H9 (cell line): ENCODE results near the gene NAB2. TPM values are rescaled to one million over a fixed set of nuclear protein-coding genes. Genes with fewer than 3 reads are reported as not detected.

Experiments
- DNase-seq: peaks from one replicate; pipeline ENCODE4 v3.0.0-alpha.2; 2017
- H2AFZ ChIP-seq: one replicate; pipeline ENCODE4 v1.6.1; 2013; ENCODE audit warnings: mild to moderate bottlenecking, low read length, control low read depth, moderate library complexity
- H2AK5ac ChIP-seq: 2 replicates; pipeline ENCODE4 v1.6.1; 2013; ENCODE audit warnings: low read length, control low read depth, mixed read lengths; ENCODE audit not compliant: insufficient read length
- H2BK120ac ChIP-seq: one replicate; pipeline ENCODE4 v1.6.1; 2013; ENCODE audit warnings: low read depth, mild to moderate bottlenecking, low read length, control low read depth, inconsistent platforms; ENCODE audit not compliant: poor library complexity, severe bottlenecking
- H2BK12ac ChIP-seq: 2 replicates; pipeline ENCODE4 v1.6.1; 2013; ENCODE audit warnings: low read length, control low read depth, mixed read lengths, low read depth; ENCODE audit not compliant: insufficient read length
- H2BK15ac ChIP-seq: 2 replicates; pipeline ENCODE4 v1.6.1; 2013; ENCODE audit warnings: low read depth, low read length, control low read depth
- H2BK20ac ChIP-seq: one replicate; pipeline ENCODE4 v1.6.1; 2013; ENCODE audit warnings: low read depth, mild to moderate bottlenecking, low read length, control low read depth, inconsistent platforms; ENCODE audit not compliant: poor library complexity, severe bottlenecking
- H2BK5ac ChIP-seq: 2 replicates; pipeline ENCODE4 v1.6.1; 2013; ENCODE audit warnings: low read length, control low read depth, mixed read lengths; ENCODE audit not compliant: insufficient read length
- H3K14ac ChIP-seq: 2 replicates; pipeline ENCODE4 v1.6.1; 2013; ENCODE audit warnings: low read length, control low read depth; ENCODE audit not compliant: insufficient read depth
- H3K18ac ChIP-seq: 2 replicates; pipeline ENCODE4 v1.6.1; 2013; ENCODE audit warnings: low read depth, mild to moderate bottlenecking, mixed read lengths, low read length, control low read depth; ENCODE audit not compliant: insufficient read length
- H3K23ac ChIP-seq: 2 replicates; pipeline ENCODE4 v1.6.1; 2013; ENCODE audit warnings: low read length, control low read depth, mixed read lengths, low read depth; ENCODE audit not compliant: insufficient read length
- H3K23me2 ChIP-seq: 2 replicates; pipeline ENCODE4 v1.6.1; 2013; ENCODE audit warnings: low read depth, mild to moderate bottlenecking, mixed read lengths, low read length, control low read depth; ENCODE audit not compliant: insufficient read length, poor library complexity, severe bottlenecking
- H3K27ac ChIP-seq: 2 replicates; pipeline ENCODE4 v1.5.1; 2013; ENCODE audit warnings: low read length, control low read depth, mixed read lengths, low read depth; ENCODE audit not compliant: insufficient read length
- H3K27me3 ChIP-seq: 2 replicates; pipeline ENCODE4 v1.6.1; 2013; ENCODE audit warnings: low read length, control low read depth, inconsistent platforms; ENCODE audit not compliant: insufficient read depth
- H3K4ac ChIP-seq: 2 replicates; pipeline ENCODE4 v1.6.1; 2013; ENCODE audit warnings: low read depth, mild to moderate bottlenecking, control low read depth, inconsistent platforms, low read length, moderate library complexity
- H3K4me1 ChIP-seq: 2 replicates; pipeline ENCODE4 v1.6.1; 2013; ENCODE audit warnings: low read length, control low read depth, inconsistent platforms; ENCODE audit not compliant: insufficient read depth
- H3K4me2 ChIP-seq: 2 replicates; pipeline ENCODE4 v1.6.1; 2013; ENCODE audit warnings: low read length, control low read depth, mixed read lengths; ENCODE audit not compliant: insufficient read length, insufficient read depth
- H3K56ac ChIP-seq: 2 replicates; pipeline ENCODE4 v1.6.1; 2013; ENCODE audit warnings: low read depth, mild to moderate bottlenecking, mixed read lengths, low read length, control low read depth; ENCODE audit not compliant: insufficient read length
- H3K79me1 ChIP-seq: 2 replicates; pipeline ENCODE4 v1.6.1; 2013; ENCODE audit warnings: low read depth, mild to moderate bottlenecking, moderate library complexity, low read length, control low read depth, inconsistent platforms; ENCODE audit not compliant: insufficient read depth, poor library complexity, severe bottlenecking
- H3K79me2 ChIP-seq: 2 replicates; pipeline ENCODE4 v1.6.1; 2013; ENCODE audit warnings: low read length, control low read depth, inconsistent platforms; ENCODE audit not compliant: insufficient read depth
- H3K9ac ChIP-seq: 2 replicates; pipeline ENCODE4 v1.6.1; 2013; ENCODE audit warnings: low read length, control low read depth, mixed read lengths; ENCODE audit not compliant: insufficient read length; ENCODE audit errors: extremely low read depth
- H3K9me3 ChIP-seq: one replicate; pipeline ENCODE4 v1.6.1; 2013; ENCODE audit warnings: low read depth, low read length, inconsistent platforms; ENCODE audit not compliant: control insufficient read depth
- H3T11ph ChIP-seq: one replicate; pipeline ENCODE4 v1.6.1; 2013; ENCODE audit warnings: mild to moderate bottlenecking, low read length, control low read depth, inconsistent platforms
- H4K20me1 ChIP-seq: one replicate; pipeline ENCODE4 v1.6.1; 2013; ENCODE audit not compliant: control insufficient read depth, insufficient read length, insufficient read depth
- H4K5ac ChIP-seq: 2 replicates; pipeline ENCODE4 v1.6.1; 2013; ENCODE audit warnings: low read depth, mild to moderate bottlenecking, mixed read lengths, low read length, control low read depth; ENCODE audit not compliant: insufficient read length
- H4K8ac ChIP-seq: replicated peaks from 2 replicates; pipeline ENCODE4 v1.6.1; 2013; ENCODE audit warnings: low read length, control low read depth, mixed read lengths, low read depth; ENCODE audit not compliant: insufficient read length
- H4K91ac ChIP-seq: 2 replicates; pipeline ENCODE4 v1.6.1; 2013; ENCODE audit warnings: low read depth, mild to moderate bottlenecking, moderate library complexity, mixed read lengths, low read length, control low read depth; ENCODE audit not compliant: insufficient read length
- H3K27ac Mint-ChIP-seq, 3 experiments: 2 replicates in 2 of 3; 3 replicates in 1 of 3; pipeline ENCODE4 v1.8.0; 2020 to 2021; ENCODE audit warnings: mixed read lengths in 3 of 3, mild to moderate bottlenecking in 1 of 3, moderate library complexity in 1 of 3
- H3K27me3 Mint-ChIP-seq: 2 replicates; pipeline ENCODE4 v1.8.0; 2021; ENCODE audit warnings: low read depth, mild to moderate bottlenecking, moderate library complexity, mixed read lengths
- H3K36me3 Mint-ChIP-seq, 3 experiments: 2 replicates in 2 of 3; 3 replicates in 1 of 3; pipeline ENCODE4 v1.8.0; 2020 to 2021; ENCODE audit warnings: low read depth in 3 of 3, mixed read lengths in 3 of 3; ENCODE audit not compliant: insufficient read depth in 1 of 3
- H3K4me1 Mint-ChIP-seq, 2 experiments: 2 replicates each; pipeline ENCODE4 v1.8.0; 2020; ENCODE audit warnings: mixed read lengths in 2 of 2
- H3K4me3 Mint-ChIP-seq, 2 experiments: 2 replicates in 1 of 2; 3 replicates in 1 of 2; pipeline ENCODE4 v1.8.0; 2020 to 2021; ENCODE audit warnings: mild to moderate bottlenecking in 2 of 2, mixed read lengths in 2 of 2, moderate library complexity in 1 of 2
- H3K9me3 Mint-ChIP-seq, 2 experiments: 2 replicates in 1 of 2; 3 replicates in 1 of 2; pipeline ENCODE4 v1.8.0; 2020; ENCODE audit warnings: mild to moderate bottlenecking in 2 of 2, mixed read lengths in 2 of 2, moderate library complexity in 1 of 2
- CTCF ChIP-seq: fragments of 200-600 bp; sonication (generic); conservative IDR thresholded peaks from 3 replicates; pipeline ENCODE4 v1.8.0; 2021; ENCODE audit warnings: antibody characterized with exemption, mild to moderate bottlenecking
- WGBS: extraction: QIAGEN DNeasy Blood & Tissue Kit; methylation state at CpG from one replicate; pipeline ENCODE4 v1.1.7; 2013; ENCODE audit warnings: missing lambda C conversion rate, low lambda C conversion rate, mixed read lengths; ENCODE audit not compliant: insufficient read length; ENCODE audit errors: extremely low coverage; 5-methylcytosine and 5-hydroxymethylcytosine counted together
- total RNA-seq: library from RNA; stranded (reverse); gene quantifications from 2 replicates; pipeline ENCODE4 v1.2.1, GENCODE V29; 2021

Gene NAB2
- total RNA-seq, 1 experiment from 2014 or later: 67.8 TPM

GRCh38 chr12:57066245-57066644, 22.7 kb upstream of the NAB2 start:
- no peak overlapping the region for H3K27ac ChIP-seq
- H3K18ac ChIP-seq: no peak overlapping the region
- H3K14ac ChIP-seq: no peak overlapping the region
- no peak overlapping the region for H3K4me2 ChIP-seq
- H3K9ac ChIP-seq: no peak overlapping the region
- H2BK5ac ChIP-seq: no peak overlapping the region
- no peak overlapping the region for H4K5ac ChIP-seq
- no peaks in the 10 kb centered on the region for H3K79me1 ChIP-seq
- H4K20me1 ChIP-seq: no peaks in the 10 kb centered on the region
- H2BK15ac ChIP-seq: no peak overlapping the region
- H2BK120ac ChIP-seq: no peak overlapping the region
- no peak overlapping the region for H2BK12ac ChIP-seq
- Mint-ChIP-seq H3K27me3 (no peaks in the 10 kb centered on the region), H3K9me3 (peaks cover 0 to 2% of the 10 kb centered on the region in 2 experiments; a peak in 1 of 5 replicates), H3K4me3 (no peak overlapping the region), H3K27ac (no peak overlapping the region), H3K4me1 (peaks cover 4 to 6% of the 10 kb centered on the region in 2 experiments; a peak in 3 of 4 replicates), H3K36me3 (peaks cover 23 to 81% (median 64%) of the 10 kb centered on the region in 3 experiments; a peak in 6 of 7 replicates)
- H3T11ph ChIP-seq: no peak overlapping the region
- no peak overlapping the region for H2AK5ac ChIP-seq
- H4K8ac ChIP-seq: no peak overlapping the region
- H3K23me2 ChIP-seq: no peaks in the 10 kb centered on the region
- H3K79me2 ChIP-seq: no peaks in the 10 kb centered on the region
- no peak for DNase-seq
- no peak overlapping the region for H4K91ac ChIP-seq
- no peak overlapping the region for H3K4ac ChIP-seq
- no peaks in the 10 kb centered on the region for H3K9me3 ChIP-seq
- no peak overlapping the region for H3K56ac ChIP-seq
- H3K27me3 ChIP-seq: no peaks in the 10 kb centered on the region
- no peak for TF ChIP-seq CTCF
- no peak overlapping the region for H2AFZ ChIP-seq
- H2BK20ac ChIP-seq: no peak overlapping the region
- H3K23ac ChIP-seq: no peak overlapping the region
- no CpG with 5 or more reads among the region's 2 CpGs for WGBS
- no peaks in the 10 kb centered on the region for H3K4me1 ChIP-seq
